Neuronal stem cell (in vitro differentiated cells): ENCODE data around the gene EHMT1.

ENCODE experiments used
- DNase-seq: peaks from one replicate; pipeline ENCODE4 v3.0.0-alpha.2; 2013; ENCODE audit warnings: low spot score
- H2AFZ ChIP-seq: one replicate; pipeline ENCODE4 v1.6.1; 2013; ENCODE audit warnings: mild to moderate bottlenecking, low read length, inconsistent platforms
- H2AK5ac ChIP-seq: 2 replicates; pipeline ENCODE4 v1.6.1; 2013; ENCODE audit warnings: low read depth, mild to moderate bottlenecking, inconsistent platforms, low read length, moderate library complexity, mixed read lengths
- H2BK120ac ChIP-seq: 2 replicates; pipeline ENCODE4 v1.6.1; 2013; ENCODE audit warnings: low read depth, mild to moderate bottlenecking, inconsistent platforms, low read length, moderate library complexity, mixed read lengths
- H2BK12ac ChIP-seq: one replicate; pipeline ENCODE4 v1.6.1; 2013; ENCODE audit warnings: low read length, inconsistent platforms
- H2BK15ac ChIP-seq: 2 replicates; pipeline ENCODE4 v1.6.1; 2013; ENCODE audit warnings: mild to moderate bottlenecking, low read length, inconsistent platforms, mixed read lengths
- H2BK5ac ChIP-seq: one replicate; pipeline ENCODE4 v1.6.1; 2013; ENCODE audit warnings: inconsistent platforms, mild to moderate bottlenecking, low read length, moderate library complexity
- H3K14ac ChIP-seq: one replicate; pipeline ENCODE4 v1.6.1; 2013; ENCODE audit warnings: low read length, inconsistent platforms
- H3K18ac ChIP-seq: 2 replicates; pipeline ENCODE4 v1.6.1; 2013; ENCODE audit warnings: low read length, inconsistent platforms
- H3K23ac ChIP-seq: 2 replicates; pipeline ENCODE4 v1.6.1; 2013; ENCODE audit warnings: low read depth, mild to moderate bottlenecking, mixed read lengths, low read length, inconsistent platforms; ENCODE audit not compliant: poor library complexity
- H3K27ac ChIP-seq: replicated peaks from 3 replicates; pipeline ENCODE4 v1.5.1; 2013; ENCODE audit warnings: low read length, inconsistent platforms
- H3K27me3 ChIP-seq, 3 experiments: 2 replicates each; pipeline ENCODE4 v1.6.1; 2013; ENCODE audit warnings: low read length in 3 of 3, mild to moderate bottlenecking in 2 of 3, inconsistent platforms in 1 of 3, low read depth in 1 of 3, mixed read lengths in 1 of 3, moderate library complexity in 1 of 3; ENCODE audit not compliant: control insufficient read depth in 3 of 3, insufficient read depth in 3 of 3
- H3K36me3 ChIP-seq, 2 donors: replicated peaks in 1 of 2; 2 replicates each; pipeline ENCODE4 v1.6.1; 2013; ENCODE audit warnings: low read length in 2 of 2; ENCODE audit not compliant: control insufficient read depth in 2 of 2, insufficient read depth in 2 of 2
- H3K4ac ChIP-seq: 2 replicates; pipeline ENCODE4 v1.6.1; 2013; ENCODE audit warnings: inconsistent platforms, mild to moderate bottlenecking, low read length, moderate library complexity
- H3K4me1 ChIP-seq, 2 donors: 1 replicate in 1 of 2; 2 replicates in 1 of 2; pipeline ENCODE4 v1.6.1; 2013; ENCODE audit warnings: low read length in 2 of 2, low read depth in 1 of 2; ENCODE audit not compliant: control insufficient read depth in 2 of 2, insufficient read depth in 1 of 2
- H3K4me2 ChIP-seq: one replicate; pipeline ENCODE4 v1.6.1; 2013; ENCODE audit warnings: mild to moderate bottlenecking, low read length, inconsistent platforms; ENCODE audit not compliant: insufficient read depth, poor library complexity, severe bottlenecking
- H3K4me3 ChIP-seq, 2 donors: 2 replicates each; pipeline ENCODE4 v1.5.1; 2013; ENCODE audit warnings: low read length in 2 of 2, mild to moderate bottlenecking in 2 of 2, inconsistent platforms in 1 of 2, moderate library complexity in 1 of 2
- H3K79me1 ChIP-seq: one replicate; pipeline ENCODE4 v1.6.1; 2013; ENCODE audit warnings: low read depth, mild to moderate bottlenecking, inconsistent platforms, low read length, moderate library complexity
- H3K9ac ChIP-seq: one replicate; pipeline ENCODE4 v1.6.1; 2013; ENCODE audit warnings: mild to moderate bottlenecking, low read depth, low read length, inconsistent platforms; ENCODE audit not compliant: poor library complexity
- H3K9me3 ChIP-seq, 2 donors: replicated peaks in 1 of 2; 2 replicates each; pipeline versions ENCODE3 to v1.6.1; 2013; ENCODE audit warnings: low read length in 2 of 2, mild to moderate bottlenecking in 2 of 2, inconsistent platforms in 1 of 2, low read depth in 1 of 2, mixed read lengths in 1 of 2, moderate library complexity in 1 of 2; ENCODE audit not compliant: control insufficient read depth in 2 of 2, insufficient read depth in 1 of 2
- H4K8ac ChIP-seq: one replicate; pipeline ENCODE4 v1.6.1; 2013; ENCODE audit warnings: low read depth, mild to moderate bottlenecking, inconsistent platforms, low read length, moderate library complexity
- H4K91ac ChIP-seq: one replicate; pipeline ENCODE4 v1.6.1; 2013; ENCODE audit warnings: low read length, low read depth, mild to moderate bottlenecking, inconsistent platforms; ENCODE audit not compliant: poor library complexity
- WGBS, 2 donors: extraction: QIAGEN DNeasy Blood & Tissue Kit; methylation state at CpG; one replicate each; pipeline ENCODE4 v1.1.7; 2013; ENCODE audit warnings: missing lambda C conversion rate in 2 of 2, mixed read lengths in 1 of 2; ENCODE audit not compliant: insufficient read length in 2 of 2, insufficient replicate concordance in 1 of 2; ENCODE audit errors: extremely low coverage in 2 of 2; 5-methylcytosine and 5-hydroxymethylcytosine counted together

The EHMT1 gene

DNA sequence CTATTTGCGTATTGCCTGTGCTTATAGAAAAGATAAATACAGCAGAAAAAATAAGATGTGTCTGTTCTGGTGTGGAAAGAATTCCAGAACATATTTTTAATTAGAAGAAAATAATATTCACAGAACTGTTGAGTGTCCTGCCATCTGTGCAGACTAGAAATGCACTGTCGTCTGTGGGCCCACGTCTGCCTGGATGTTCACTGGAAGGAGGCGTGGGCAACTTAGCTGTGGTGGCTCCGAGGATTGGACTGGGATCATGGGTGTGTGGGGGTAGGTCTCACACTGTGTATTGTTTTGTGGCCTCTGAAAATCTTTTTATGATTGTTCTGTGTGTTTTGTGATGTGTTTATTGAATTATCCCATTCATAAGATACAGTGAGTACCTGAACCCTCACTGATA lies 132.8 kb downstream of the EHMT1 start:
- Histone ChIP-seq H2AK5ac (no peak overlapping the region), H3K18ac (no peak overlapping the region), H2BK5ac (no peak overlapping the region), H4K8ac (no peak overlapping the region), H2AFZ (no peak overlapping the region), H4K91ac (no peak overlapping the region), H2BK120ac (no peak overlapping the region), H3K4me3 (no peak overlapping the region), H3K27me3 (no peaks in the 10 kb centered on the region), H3K4ac (no peak overlapping the region), H3K14ac (no peak overlapping the region), H3K4me2 (no peak overlapping the region), H3K4me1 (peaks cover 0 to 8% of the 10 kb centered on the region in 2 donors), H3K9ac (no peak overlapping the region), H3K79me1 (peaks cover 13% of the 10 kb centered on the region), H2BK12ac (no peak overlapping the region), H3K9me3 (peaks cover 8 to 15% of the 10 kb centered on the region in 2 donors), H2BK15ac (no peak overlapping the region), H3K23ac (peak overlapping the region; percentile 59), H3K36me3 (peaks cover 36 to 86% of the 10 kb centered on the region in 2 donors), H3K27ac (no peak overlapping the region)
- WGBS, 2 donors = no CpG with 5 or more reads among the region's 5 CpGs
- DNase-seq = no peak

DNA sequence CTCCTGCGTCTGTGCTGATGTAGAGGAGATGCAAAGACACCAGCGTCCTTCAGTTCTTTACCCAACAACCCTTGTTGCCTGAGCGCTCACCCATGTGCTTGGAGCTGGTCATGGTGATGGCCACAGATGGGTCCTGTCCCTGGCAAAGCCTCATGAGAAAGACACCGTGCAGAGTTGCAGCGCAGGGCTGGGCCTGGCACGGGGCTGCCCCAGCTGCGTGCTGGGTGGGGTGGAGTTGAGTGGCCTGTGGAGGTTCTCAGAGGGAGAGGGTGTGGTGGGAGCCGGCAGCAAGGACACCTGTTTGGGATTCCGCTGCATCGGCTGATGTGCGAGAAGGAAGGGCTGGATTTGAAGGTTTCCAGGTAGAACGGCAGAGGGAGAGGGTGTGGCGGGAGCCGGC lies 133.6 kb downstream of the EHMT1 start:
- Histone ChIP-seq H4K91ac (no peak overlapping the region), H2BK15ac (no peak overlapping the region), H2BK12ac (no peak overlapping the region), H3K36me3 (peaks cover 36 to 89% of the 10 kb centered on the region in 2 donors), H2AFZ (no peak overlapping the region), H3K27me3 (no peaks in the 10 kb centered on the region), H3K4ac (no peak overlapping the region), H2BK5ac (no peak overlapping the region), H3K27ac (no peak overlapping the region), H2BK120ac (no peak overlapping the region), H3K79me1 (peaks cover 13% of the 10 kb centered on the region), H4K8ac (no peak overlapping the region), H3K14ac (no peak overlapping the region), H3K9me3 (peaks cover 8 to 15% of the 10 kb centered on the region in 2 donors), H3K4me3 (no peak overlapping the region), H3K9ac (no peak overlapping the region), H3K4me1 (peaks cover 0 to 8% of the 10 kb centered on the region in 2 donors), H2AK5ac (no peak overlapping the region), H3K4me2 (no peak overlapping the region), H3K18ac (no peak overlapping the region), H3K23ac (no peak overlapping the region)
- DNase-seq = no peak
- WGBS, 2 donors = no CpG with 5 or more reads among the region's 14 CpGs

DNA sequence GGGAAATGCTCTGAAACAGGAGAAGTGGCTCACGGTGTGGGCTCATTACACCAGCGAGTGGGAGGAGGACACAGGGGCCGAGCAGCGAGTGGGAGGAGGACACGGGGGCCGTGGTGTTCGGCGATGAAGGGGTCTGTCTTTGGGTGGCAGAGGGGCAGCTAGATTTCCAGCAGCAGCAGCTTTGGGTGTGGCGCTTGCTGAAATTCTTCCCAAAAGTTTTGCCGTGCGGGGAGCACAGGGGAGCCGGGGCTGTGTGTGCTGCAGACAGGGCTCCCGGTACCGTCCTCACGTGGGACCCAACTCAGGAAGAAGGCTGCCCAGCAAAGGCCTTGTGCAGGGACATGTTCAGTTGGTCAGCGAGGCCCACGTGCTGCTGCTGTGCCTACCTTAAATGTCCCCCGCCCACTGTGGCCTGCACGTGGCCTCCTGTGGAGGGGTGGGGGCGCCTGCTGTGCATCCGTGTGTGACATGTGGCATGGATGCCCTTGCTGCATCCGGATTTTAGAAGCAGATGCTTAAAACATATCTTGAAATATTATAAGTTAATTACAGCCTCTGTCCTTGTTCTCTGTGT lies 134.5 kb downstream of the EHMT1 start:
- Histone ChIP-seq H3K27ac (no peak overlapping the region), H3K18ac (no peak overlapping the region), H3K4me3 (no peak overlapping the region), H2AK5ac (peak overlapping the region; percentile 34), H4K91ac (peak overlapping the region; percentile 24), H3K23ac (peak overlapping the region; percentile 68), H2BK12ac (no peak overlapping the region), H2BK120ac (no peak overlapping the region), H2BK15ac (no peak overlapping the region), H2AFZ (no peak overlapping the region), H3K4ac (no peak overlapping the region), H3K79me1 (peaks cover 14% of the 10 kb centered on the region), H3K27me3 (no peaks in the 10 kb centered on the region), H3K9me3 (peaks cover 8 to 15% of the 10 kb centered on the region in 2 donors), H3K36me3 (peaks cover 41 to 89% of the 10 kb centered on the region in 2 donors), H3K9ac (no peak overlapping the region), H4K8ac (no peak overlapping the region), H2BK5ac (no peak overlapping the region), H3K4me2 (no peak overlapping the region), H3K4me1 (peaks cover 0 to 7% of the 10 kb centered on the region in 2 donors), H3K14ac (peak overlapping the region; percentile 43)
- no CpG with 5 or more reads among the region's 22 CpGs for WGBS, 2 donors
- DNase-seq = no peak

DNA sequence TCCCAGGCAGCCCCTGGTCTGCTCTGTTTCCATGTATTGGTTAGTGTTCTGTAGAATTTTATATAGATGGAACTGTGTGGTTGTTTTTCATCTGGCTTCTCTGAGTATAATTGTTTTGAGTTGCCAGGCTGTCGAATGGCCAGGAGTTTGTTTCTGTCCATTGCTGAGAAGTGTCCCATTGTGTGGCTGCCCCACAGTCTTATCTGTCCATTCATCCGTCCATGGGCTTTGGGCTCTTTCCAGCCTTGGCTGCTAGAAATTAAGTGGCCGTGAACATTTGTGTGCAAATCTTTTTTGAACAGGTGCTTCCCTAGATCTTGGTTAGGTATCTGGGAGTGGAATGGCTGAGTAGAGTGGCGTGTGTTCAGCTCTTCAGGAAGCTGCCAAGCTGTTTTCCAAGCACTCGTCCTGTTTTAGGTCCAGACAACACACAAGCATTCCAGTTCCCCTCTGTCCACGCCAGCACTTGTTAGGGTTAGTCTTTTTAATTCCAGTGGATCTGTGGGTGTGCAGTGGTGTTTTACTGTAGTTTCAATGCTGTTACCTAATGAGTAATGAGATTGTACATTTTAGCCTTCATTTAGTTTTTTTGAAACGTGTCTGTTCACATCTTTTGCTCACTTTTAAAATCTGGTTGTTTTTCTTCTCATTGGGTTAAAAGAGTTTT lies 136.6 kb downstream of the EHMT1 start:
- H3K27me3 ChIP-seq = no peaks in the 10 kb centered on the region
- H2BK120ac ChIP-seq = no peak overlapping the region
- no CpG with 5 or more reads among the region's 7 CpGs for WGBS, 2 donors
- H2AK5ac ChIP-seq = no peak overlapping the region
- H3K4ac ChIP-seq = no peak overlapping the region
- DNase-seq = no peak
- no peak overlapping the region for H3K4me3 ChIP-seq
- peaks cover 8 to 15% of the 10 kb centered on the region in 2 donors for H3K9me3 ChIP-seq
- no peak overlapping the region for H2AFZ ChIP-seq
- no peak overlapping the region for H2BK15ac ChIP-seq
- no peak overlapping the region for H4K8ac ChIP-seq
- H3K27ac ChIP-seq = no peak overlapping the region
- no peak overlapping the region for H3K18ac ChIP-seq
- H3K23ac ChIP-seq = no peak overlapping the region
- H4K91ac ChIP-seq = no peak overlapping the region
- H3K9ac ChIP-seq = no peak overlapping the region
- peaks cover 43 to 99% of the 10 kb centered on the region in 2 donors for H3K36me3 ChIP-seq
- H3K4me1 ChIP-seq = peaks cover 0 to 11% of the 10 kb centered on the region in 2 donors
- H3K14ac ChIP-seq = no peak overlapping the region
- H3K4me2 ChIP-seq = no peak overlapping the region
- H2BK12ac ChIP-seq = no peak overlapping the region
- peaks cover 15% of the 10 kb centered on the region for H3K79me1 ChIP-seq
- no peak overlapping the region for H2BK5ac ChIP-seq
